Type B pancreatic cell (in vitro differentiated cells): ENCODE measurements around the gene COL4A3. TPM values are rescaled to one million over a fixed set of nuclear protein-coding genes. Genes with fewer than 3 reads are reported as not detected.
A peak's percentile ranks its signal among the peaks of the same experiment; 100 is the strongest.

Experiments used
- DNase-seq: peaks from one replicate; pipeline ENCODE4 v3.0.0; 2021; ENCODE audit warnings: mixed read lengths; ENCODE audit not compliant: unreplicated experiment; ENCODE audit errors: extremely low spot score
- H3K27ac Mint-ChIP-seq: 2 replicates; pipeline ENCODE4 v1.8.0; 2021; ENCODE audit warnings: mild to moderate bottlenecking, mixed read lengths
- H3K27me3 Mint-ChIP-seq: 2 replicates; pipeline ENCODE4 v1.8.0; 2021; ENCODE audit warnings: mixed read lengths
- H3K36me3 Mint-ChIP-seq: 2 replicates; pipeline ENCODE4 v1.8.0; 2021; ENCODE audit warnings: mixed read lengths
- H3K4me1 Mint-ChIP-seq: one replicate; pipeline ENCODE4 v1.8.0; 2021; ENCODE audit warnings: mixed read lengths; ENCODE audit not compliant: unreplicated experiment
- H3K4me3 Mint-ChIP-seq: 2 replicates; pipeline ENCODE4 v1.8.0; 2021; ENCODE audit warnings: mild to moderate bottlenecking, mixed read lengths
- H3K9me3 Mint-ChIP-seq: 2 replicates; pipeline ENCODE4 v1.8.0; 2021; ENCODE audit warnings: mixed read lengths
- total RNA-seq: library from RNA; stranded (reverse); gene quantifications from 2 replicates; pipeline ENCODE4 v1.2.1, GENCODE V29; 2021; ENCODE audit warnings: low replicate concordance
- TF ChIP-seq, protein P1 (sequence below): fragments of 200-600 bp; sonication (generic); conservative IDR thresholded peaks from 2 replicates; pipeline ENCODE4 v1.5.0; 2021; ENCODE audit warnings: antibody characterized with exemption, mild to moderate bottlenecking

The COL4A3 gene
- total RNA-seq, 1 donor from 2014 or later, result 0.19 TPM

DNA sequence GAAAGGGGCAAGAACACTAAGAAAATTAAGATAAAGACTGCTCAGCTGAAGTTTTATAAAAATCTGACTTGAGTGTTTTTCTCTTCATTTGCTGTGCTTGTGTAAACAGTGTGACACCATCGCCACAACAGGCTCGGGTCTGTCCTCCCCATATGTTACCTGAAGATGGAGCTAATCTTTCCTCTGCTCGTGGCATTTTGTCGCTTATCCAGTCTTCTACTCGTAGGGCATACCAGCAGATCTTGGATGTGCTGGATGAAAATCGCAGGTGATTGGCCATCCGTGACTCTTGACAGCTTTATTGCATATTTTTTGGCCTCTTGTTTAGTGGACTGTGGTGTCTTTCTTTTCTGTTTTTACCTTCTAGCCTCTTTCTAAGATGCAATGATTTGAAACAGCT, 182.7 kb downstream of the COL4A3 start:
- TF ChIP-seq, protein P1, sequence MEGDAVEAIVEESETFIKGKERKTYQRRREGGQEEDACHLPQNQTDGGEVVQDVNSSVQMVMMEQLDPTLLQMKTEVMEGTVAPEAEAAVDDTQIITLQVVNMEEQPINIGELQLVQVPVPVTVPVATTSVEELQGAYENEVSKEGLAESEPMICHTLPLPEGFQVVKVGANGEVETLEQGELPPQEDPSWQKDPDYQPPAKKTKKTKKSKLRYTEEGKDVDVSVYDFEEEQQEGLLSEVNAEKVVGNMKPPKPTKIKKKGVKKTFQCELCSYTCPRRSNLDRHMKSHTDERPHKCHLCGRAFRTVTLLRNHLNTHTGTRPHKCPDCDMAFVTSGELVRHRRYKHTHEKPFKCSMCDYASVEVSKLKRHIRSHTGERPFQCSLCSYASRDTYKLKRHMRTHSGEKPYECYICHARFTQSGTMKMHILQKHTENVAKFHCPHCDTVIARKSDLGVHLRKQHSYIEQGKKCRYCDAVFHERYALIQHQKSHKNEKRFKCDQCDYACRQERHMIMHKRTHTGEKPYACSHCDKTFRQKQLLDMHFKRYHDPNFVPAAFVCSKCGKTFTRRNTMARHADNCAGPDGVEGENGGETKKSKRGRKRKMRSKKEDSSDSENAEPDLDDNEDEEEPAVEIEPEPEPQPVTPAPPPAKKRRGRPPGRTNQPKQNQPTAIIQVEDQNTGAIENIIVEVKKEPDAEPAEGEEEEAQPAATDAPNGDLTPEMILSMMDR, result no peak
- no peak for DNase-seq
- Mint-ChIP-seq H3K4me3 (no peak overlapping the region), H3K27ac (no peak overlapping the region), H3K36me3 (peaks cover 12% of the 10 kb centered on the region), H3K9me3 (no peaks in the 10 kb centered on the region), H3K4me1 (no peaks in the 10 kb centered on the region), H3K27me3 (no peaks in the 10 kb centered on the region)

DNA sequence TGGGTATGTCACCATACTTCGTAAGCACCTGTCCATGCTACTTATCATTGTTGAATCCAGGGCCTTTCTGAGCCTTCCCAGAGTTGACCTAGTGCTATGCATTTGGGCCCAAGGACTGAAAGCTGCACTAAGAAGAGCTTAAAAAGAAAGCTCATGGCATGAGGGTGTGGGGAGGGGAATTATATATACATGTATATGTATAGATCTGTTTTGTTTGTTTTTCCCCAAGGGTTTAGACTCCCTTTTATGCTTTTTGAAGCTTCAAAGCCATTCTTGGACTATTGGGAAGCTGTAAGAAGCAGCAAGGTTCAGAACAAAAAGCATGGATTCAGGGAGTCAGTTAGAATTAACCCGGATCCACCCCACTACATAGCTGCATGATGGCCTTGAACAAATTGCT, 183.9 kb downstream of the COL4A3 start:
- Mint-ChIP-seq H3K4me1 (no peaks in the 10 kb centered on the region), H3K4me3 (no peak overlapping the region), H3K27ac (no peak overlapping the region), H3K27me3 (no peaks in the 10 kb centered on the region), H3K9me3 (no peaks in the 10 kb centered on the region), H3K36me3 (peaks cover 9% of the 10 kb centered on the region)
- TF ChIP-seq, protein P1, result no peak
- DNase-seq, result no peak

DNA sequence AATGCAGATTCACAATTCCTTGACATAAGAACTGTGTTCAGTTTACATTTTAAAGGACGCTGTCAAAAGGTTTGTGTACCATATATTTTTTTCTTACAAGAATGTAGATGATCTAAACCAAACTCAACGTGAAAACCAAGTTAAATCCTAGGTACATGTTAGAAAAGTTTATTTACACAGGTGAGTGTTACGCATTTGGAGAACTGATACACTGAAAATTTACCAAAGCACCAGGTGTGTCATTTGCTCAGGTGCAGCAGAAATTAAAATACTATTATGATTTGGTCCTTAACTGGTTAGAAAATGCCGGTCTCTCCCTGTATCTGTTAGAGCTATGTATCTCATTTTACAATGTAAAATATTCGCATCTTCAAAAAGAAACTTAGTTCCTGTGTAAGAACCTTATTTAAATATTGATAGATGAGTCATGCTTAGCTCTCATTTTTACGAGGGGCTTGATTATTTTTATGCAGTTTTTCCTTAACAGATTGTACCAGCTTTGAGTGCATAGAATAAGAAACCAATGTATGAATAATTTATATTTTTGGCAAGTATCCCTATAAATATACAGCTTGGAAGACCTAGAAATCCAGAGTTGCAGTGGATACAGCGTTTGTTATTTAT, 185.7 kb downstream of the COL4A3 start:
- H3K4me1 Mint-ChIP-seq, result no peaks in the 10 kb centered on the region
- DNase-seq, result no peak
- TF ChIP-seq, protein P1, result no peak
- peaks cover 9% of the 10 kb centered on the region for H3K36me3 Mint-ChIP-seq
- no peaks in the 10 kb centered on the region for H3K9me3 Mint-ChIP-seq
- no peaks in the 10 kb centered on the region for H3K27me3 Mint-ChIP-seq
- H3K4me3 Mint-ChIP-seq, result no peak overlapping the region
- no peak overlapping the region for H3K27ac Mint-ChIP-seq

DNA sequence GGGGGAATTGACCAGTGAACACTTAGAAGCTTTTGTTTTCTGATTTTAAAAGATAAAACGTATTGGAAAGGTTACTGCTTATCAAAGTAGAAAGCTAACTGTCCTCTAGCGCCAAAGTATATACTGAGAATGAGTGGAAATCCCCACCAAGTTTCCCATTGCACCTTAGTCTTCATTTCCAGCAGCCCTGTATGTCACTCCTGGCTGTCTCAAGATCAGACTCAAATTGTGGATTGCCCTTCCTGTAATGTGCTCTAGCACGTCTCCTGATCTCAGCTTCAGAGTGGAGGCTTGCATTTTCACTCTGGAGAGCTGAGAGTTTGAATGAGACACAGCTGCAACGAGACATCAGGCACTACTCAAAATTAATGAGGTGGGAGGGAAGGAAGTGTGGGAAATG, 187.2 kb downstream of the COL4A3 start:
- peaks cover 12% of the 10 kb centered on the region for H3K36me3 Mint-ChIP-seq
- no peak overlapping the region for H3K27ac Mint-ChIP-seq
- H3K27me3 Mint-ChIP-seq, result no peaks in the 10 kb centered on the region
- H3K9me3 Mint-ChIP-seq, result no peaks in the 10 kb centered on the region
- DNase-seq, result no peak
- no peak overlapping the region for H3K4me3 Mint-ChIP-seq
- TF ChIP-seq, protein P1, result no peak
- H3K4me1 Mint-ChIP-seq, result no peaks in the 10 kb centered on the region

DNA sequence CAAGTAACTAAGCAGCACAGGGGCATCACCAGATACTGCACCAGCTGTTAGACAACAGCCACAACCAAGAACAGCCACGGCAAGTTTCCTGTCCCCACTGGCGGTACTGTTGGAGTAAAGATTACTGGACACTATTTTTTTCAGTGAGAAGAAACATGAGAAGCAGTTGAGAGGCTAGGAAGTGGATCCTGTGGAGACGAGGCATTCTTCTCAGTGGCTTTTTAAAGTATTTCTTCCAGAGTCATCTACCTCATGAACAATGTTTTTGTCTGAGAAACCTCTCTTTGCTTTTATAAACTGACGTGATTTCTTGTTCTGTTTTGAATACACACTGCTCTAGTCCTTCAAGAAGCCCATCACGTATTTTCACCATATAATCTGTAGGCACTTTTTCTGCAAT, 195.9 kb downstream of the COL4A3 start:
- Mint-ChIP-seq H3K27me3 (no peaks in the 10 kb centered on the region), H3K36me3 (peaks cover 22% of the 10 kb centered on the region), H3K9me3 (no peaks in the 10 kb centered on the region), H3K4me3 (no peak overlapping the region), H3K4me1 (no peaks in the 10 kb centered on the region), H3K27ac (no peak overlapping the region)
- DNase-seq, result no peak
- TF ChIP-seq, protein P1, result no peak

DNA sequence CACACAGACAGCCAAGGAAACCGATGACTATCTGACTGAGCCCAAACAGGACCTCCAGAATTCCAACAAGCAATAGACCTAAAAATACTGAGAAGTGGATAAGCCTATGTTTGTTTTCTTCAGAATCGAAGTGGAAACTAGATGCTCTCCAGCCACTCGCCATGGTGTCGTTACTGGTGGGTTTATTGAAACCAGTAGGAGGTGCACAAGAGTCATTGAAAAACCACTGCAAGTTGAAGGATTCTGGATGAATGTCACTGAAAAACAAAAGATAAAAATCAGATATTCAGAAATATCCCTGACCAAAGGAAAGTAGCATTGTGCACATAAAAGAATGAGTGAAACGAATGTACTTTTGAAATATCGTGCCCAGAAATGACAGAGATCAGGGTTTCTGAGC, 199.3 kb downstream of the COL4A3 start:
- no peak overlapping the region for H3K27ac Mint-ChIP-seq
- no peak for DNase-seq
- no peaks in the 10 kb centered on the region for H3K27me3 Mint-ChIP-seq
- H3K36me3 Mint-ChIP-seq, result peaks cover 19% of the 10 kb centered on the region
- no peak overlapping the region for H3K4me3 Mint-ChIP-seq
- peaks cover 6% of the 10 kb centered on the region for H3K9me3 Mint-ChIP-seq
- H3K4me1 Mint-ChIP-seq, result no peaks in the 10 kb centered on the region
- TF ChIP-seq, protein P1, result peak; percentile 43
